ENCODE results near the gene ELL. TPM values are rescaled to one million over a fixed set of nuclear protein-coding genes. Genes with fewer than 3 reads are reported as not detected.

ELL gene
- total and polyA plus RNA-seq, 9 of the 15 experiments (the other 6 are each of a cell fraction or from before 2014, with no cell fraction given) = 0.24 to 22.5 (median 4.1) TPM

- peak; percentile 52; the same call in 1 of the 2 replicates for TF ChIP-seq SREBF1 (IDR thresholded peaks at IDR 0.05; ENCODE audit: borderline replicate concordance, low read depth, low read length)
- TF ChIP-seq LEF1 (IDR thresholded peaks at IDR 0.05) = no peak
- peak; percentile 56 for TF ChIP-seq TEAD4 (IDR thresholded peaks at IDR 0.05; ENCODE audit: low read length)
- TF ChIP-seq TEAD4 (CRISPR knock-in tag; IDR thresholded peaks at IDR 0.05; ENCODE audit: borderline replicate concordance) = no peak
- no peak for TF ChIP-seq HLTF (IDR thresholded peaks at IDR 0.05)
- TF ChIP-seq SOX6 (IDR thresholded peaks at IDR 0.05) = 0 out of 2 replicates have a peak, but pooled peaks have one; percentile 30
- TF ChIP-seq, protein P1, sequence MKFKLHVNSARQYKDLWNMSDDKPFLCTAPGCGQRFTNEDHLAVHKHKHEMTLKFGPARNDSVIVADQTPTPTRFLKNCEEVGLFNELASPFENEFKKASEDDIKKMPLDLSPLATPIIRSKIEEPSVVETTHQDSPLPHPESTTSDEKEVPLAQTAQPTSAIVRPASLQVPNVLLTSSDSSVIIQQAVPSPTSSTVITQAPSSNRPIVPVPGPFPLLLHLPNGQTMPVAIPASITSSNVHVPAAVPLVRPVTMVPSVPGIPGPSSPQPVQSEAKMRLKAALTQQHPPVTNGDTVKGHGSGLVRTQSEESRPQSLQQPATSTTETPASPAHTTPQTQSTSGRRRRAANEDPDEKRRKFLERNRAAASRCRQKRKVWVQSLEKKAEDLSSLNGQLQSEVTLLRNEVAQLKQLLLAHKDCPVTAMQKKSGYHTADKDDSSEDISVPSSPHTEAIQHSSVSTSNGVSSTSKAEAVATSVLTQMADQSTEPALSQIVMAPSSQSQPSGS (CRISPR knock-in tag; IDR thresholded peaks at IDR 0.05) = no peak
- no peak for TF ChIP-seq ZNF780A (CRISPR knock-in tag; IDR thresholded peaks at IDR 0.05)
- TF ChIP-seq JUN (IDR thresholded peaks at IDR 0.05; ENCODE audit: borderline replicate concordance, low read depth, low read length) = 0 out of 2 replicates have a peak, but pooled peaks have one; percentile 41
- TF ChIP-seq JUN (CRISPR knock-in tag; IDR thresholded peaks at IDR 0.05; ENCODE audit: borderline replicate concordance) = no peak
- no peak for TF ChIP-seq ZNF655 (CRISPR knock-in tag; IDR thresholded peaks at IDR 0.05)
- peak; percentile 49; the same call in 1 of the 2 replicates for TF ChIP-seq KLF1 (tag; IDR thresholded peaks at IDR 0.05)
- TF ChIP-seq ATF7 (IDR thresholded peaks at IDR 0.05) = peak; percentile 94
- no peak for TF ChIP-seq ZNF197 (CRISPR knock-in tag; IDR thresholded peaks at IDR 0.05; ENCODE audit: low read depth)
- no peak for TF ChIP-seq TARDBP (IDR thresholded peaks at IDR 0.05)
- TF ChIP-seq GATAD2B (IDR thresholded peaks at IDR 0.05; ENCODE audit: borderline replicate concordance) = no peak
- TF ChIP-seq KDM2B (CRISPR knock-in tag; IDR thresholded peaks at IDR 0.05) = no peak
- TF ChIP-seq EHMT2 (IDR thresholded peaks at IDR 0.05) = 0 out of 2 replicates have a peak, but pooled peaks have one; percentile 11
- no peak for TF ChIP-seq E2F8 (IDR thresholded peaks at IDR 0.05; ENCODE audit: low read depth, partially characterized antibody)
- no peak for TF ChIP-seq ZBTB11 (CRISPR knock-in tag; IDR thresholded peaks at IDR 0.05)
- no peak for TF ChIP-seq ZNF668 (CRISPR knock-in tag; IDR thresholded peaks at IDR 0.05)
Observed at GRCh38 chr19:18522124-18522861, 423 bp upstream of the ELL start (continued).
